ENCODE measurements around the gene CORO1C. TPM values are rescaled to one million over a fixed set of nuclear protein-coding genes. Genes with fewer than 3 reads are reported as not detected.

Gene CORO1C
- total RNA-seq, 1 donor: 261 TPM

- no peak overlapping the region for H2AFZ ChIP-seq (ENCODE audit: low read length)
- DNase-seq (ENCODE audit: insufficient read length, low spot score, missing footprints): peak; percentile 83
- no peak for TF ChIP-seq CTCF (IDR thresholded peaks at IDR 0.05; ENCODE audit: extremely low read depth, low read depth, low read length)
- no peaks in the 10 kb centered on the region for H3K79me2 ChIP-seq (ENCODE audit: insufficient read depth, low read length)
- H3K4me2 ChIP-seq (ENCODE audit: insufficient read depth, low read length): peak overlapping the region; percentile 46
- no peak overlapping the region for H3K4me3 ChIP-seq (ENCODE audit: insufficient read depth, low read length)
- H3K4me1 ChIP-seq (ENCODE audit: insufficient read depth, low read length): peaks cover 25% of the 10 kb centered on the region
- H4K20me1 ChIP-seq (ENCODE audit: insufficient read depth, low read length): no peaks in the 10 kb centered on the region
- peak overlapping the region; percentile 47 for H3K27ac ChIP-seq (ENCODE audit: low read depth, low read length)
- H3K36me3 ChIP-seq (ENCODE audit: insufficient read depth, low read length): no peaks in the 10 kb centered on the region
- no peaks in the 10 kb centered on the region for H3K9me3 ChIP-seq (ENCODE audit: low read depth, low read length)
- H3K27me3 ChIP-seq (ENCODE audit: insufficient read depth, low read length): no peaks in the 10 kb centered on the region
These were observed 121.6 kb downstream of the CORO1C start for GRCh38 chr12:108609537-108610335.

- TF ChIP-seq CTCF (IDR thresholded peaks at IDR 0.05; ENCODE audit: extremely low read depth, low read depth, low read length): no peak
- H3K9me3 ChIP-seq (ENCODE audit: low read depth, low read length): no peaks in the 10 kb centered on the region
- H2AFZ ChIP-seq (ENCODE audit: low read length): no peak overlapping the region
- DNase-seq (ENCODE audit: insufficient read length, low spot score, missing footprints): no peak
- no peaks in the 10 kb centered on the region for H3K27me3 ChIP-seq (ENCODE audit: insufficient read depth, low read length)
- no peaks in the 10 kb centered on the region for H4K20me1 ChIP-seq (ENCODE audit: insufficient read depth, low read length)
- H3K27ac ChIP-seq (ENCODE audit: low read depth, low read length): no peak overlapping the region
- H3K4me3 ChIP-seq (ENCODE audit: insufficient read depth, low read length): no peak overlapping the region
- H3K36me3 ChIP-seq (ENCODE audit: insufficient read depth, low read length): no peaks in the 10 kb centered on the region
- peaks cover 25% of the 10 kb centered on the region for H3K4me1 ChIP-seq (ENCODE audit: insufficient read depth, low read length)
- H3K79me2 ChIP-seq (ENCODE audit: insufficient read depth, low read length): no peaks in the 10 kb centered on the region
- no peak overlapping the region for H3K4me2 ChIP-seq (ENCODE audit: insufficient read depth, low read length)
These were observed 122.7 kb downstream of the CORO1C start for GRCh38 chr12:108608616-108609015.

GRCh38 chr12:108607981-108608600 lies 123.2 kb downstream of the CORO1C start:
- no peak overlapping the region for H3K4me3 ChIP-seq (ENCODE audit: insufficient read depth, low read length)
- TF ChIP-seq CTCF (IDR thresholded peaks at IDR 0.05; ENCODE audit: extremely low read depth, low read depth, low read length): no peak
- H4K20me1 ChIP-seq (ENCODE audit: insufficient read depth, low read length): no peaks in the 10 kb centered on the region
- no peak overlapping the region for H2AFZ ChIP-seq (ENCODE audit: low read length)
- H3K27ac ChIP-seq (ENCODE audit: low read depth, low read length): no peak overlapping the region
- DNase-seq (ENCODE audit: insufficient read length, low spot score, missing footprints): peak; percentile 38
- H3K4me1 ChIP-seq (ENCODE audit: insufficient read depth, low read length): peaks cover 25% of the 10 kb centered on the region
- no peaks in the 10 kb centered on the region for H3K9me3 ChIP-seq (ENCODE audit: low read depth, low read length)
- no peaks in the 10 kb centered on the region for H3K36me3 ChIP-seq (ENCODE audit: insufficient read depth, low read length)
- no peaks in the 10 kb centered on the region for H3K27me3 ChIP-seq (ENCODE audit: insufficient read depth, low read length)
- H3K79me2 ChIP-seq (ENCODE audit: insufficient read depth, low read length): no peaks in the 10 kb centered on the region
- no peak overlapping the region for H3K4me2 ChIP-seq (ENCODE audit: insufficient read depth, low read length)

- Histone ChIP-seq H3K79me2 (ENCODE audit: insufficient read depth, low read length) (no peaks in the 10 kb centered on the region), H3K36me3 (ENCODE audit: insufficient read depth, low read length) (no peaks in the 10 kb centered on the region), H3K4me2 (ENCODE audit: insufficient read depth, low read length) (no peak overlapping the region), H4K20me1 (ENCODE audit: insufficient read depth, low read length) (no peaks in the 10 kb centered on the region), H3K4me3 (ENCODE audit: insufficient read depth, low read length) (no peak overlapping the region), H3K27ac (ENCODE audit: low read depth, low read length) (no peak overlapping the region), H2AFZ (ENCODE audit: low read length) (peak overlapping the region; percentile 49), H3K9me3 (ENCODE audit: low read depth, low read length) (no peaks in the 10 kb centered on the region), H3K27me3 (ENCODE audit: insufficient read depth, low read length) (no peaks in the 10 kb centered on the region), H3K4me1 (ENCODE audit: insufficient read depth, low read length) (peaks cover 15% of the 10 kb centered on the region)
- peak; percentile 39 for DNase-seq (ENCODE audit: insufficient read length, low spot score, missing footprints)
- no peak for TF ChIP-seq CTCF (IDR thresholded peaks at IDR 0.05; ENCODE audit: extremely low read depth, low read depth, low read length)
These were observed 124.8 kb downstream of the CORO1C start for GRCh38 chr12:108606492-108606891.

Measured in osteoblast (primary cell).